Mesendoderm (in vitro differentiated cells): ENCODE results near the gene PCAT7.
A peak's percentile ranks its signal among the peaks of the same experiment; 100 is the strongest.

Experiments
- DNase-seq: peaks from one replicate; pipeline ENCODE4 v3.0.0; 2013
- H2AK5ac ChIP-seq: 2 replicates; pipeline ENCODE4 v1.6.1; 2013; ENCODE audit warnings: low read length, inconsistent platforms
- H2BK120ac ChIP-seq: 2 replicates; pipeline ENCODE4 v1.6.1; 2013; ENCODE audit warnings: low read depth, mild to moderate bottlenecking, low read length, moderate library complexity, mixed read lengths
- H2BK15ac ChIP-seq: replicated peaks from 2 replicates; pipeline ENCODE4 v1.6.1; 2013; ENCODE audit warnings: low read depth, mild to moderate bottlenecking, moderate library complexity
- H2BK5ac ChIP-seq: 2 replicates; pipeline ENCODE4 v1.6.1; 2013; ENCODE audit warnings: low read length, inconsistent platforms
- H3K18ac ChIP-seq: 2 replicates; pipeline ENCODE4 v1.6.1; 2013; ENCODE audit warnings: mild to moderate bottlenecking, low read length, mixed read lengths
- H3K23ac ChIP-seq: one replicate; pipeline ENCODE4 v1.6.1; 2013; ENCODE audit warnings: low read length
- H3K27ac ChIP-seq: 2 replicates; pipeline ENCODE4 v1.5.1; 2013; ENCODE audit warnings: low read depth, mild to moderate bottlenecking, inconsistent platforms, low read length, moderate library complexity
- H3K27me3 ChIP-seq: 2 replicates; pipeline ENCODE4 v1.6.1; 2013; ENCODE audit warnings: low read length, control low read depth, mild to moderate bottlenecking, inconsistent platforms; ENCODE audit not compliant: insufficient read depth, poor library complexity
- H3K36me3 ChIP-seq: 2 replicates; pipeline ENCODE4 v1.6.1; 2013; ENCODE audit warnings: low read length, inconsistent platforms; ENCODE audit not compliant: control insufficient read depth, insufficient read depth
- H3K4ac ChIP-seq: one replicate; pipeline ENCODE4 v1.6.1; 2013; ENCODE audit warnings: low read depth, mild to moderate bottlenecking, low read length, moderate library complexity
- H3K4me1 ChIP-seq: 2 replicates; pipeline ENCODE4 v1.6.1; 2013; ENCODE audit warnings: low read depth, low read length, inconsistent platforms; ENCODE audit not compliant: control insufficient read depth
- H3K4me2 ChIP-seq: 2 replicates; pipeline ENCODE4 v1.6.1; 2013; ENCODE audit warnings: low read length
- H3K4me3 ChIP-seq: 2 replicates; pipeline ENCODE4 v1.5.1; 2013; ENCODE audit warnings: mild to moderate bottlenecking, low read length
- H3K56ac ChIP-seq: one replicate; pipeline ENCODE4 v1.6.1; 2013; ENCODE audit warnings: low read length
- H3K79me1 ChIP-seq: 2 replicates; pipeline ENCODE4 v1.6.1; 2013; ENCODE audit warnings: low read length, inconsistent platforms
- H3K79me2 ChIP-seq: 2 replicates; pipeline ENCODE4 v1.6.1; 2013; ENCODE audit warnings: mild to moderate bottlenecking, low read length; ENCODE audit not compliant: control insufficient read depth, insufficient read depth
- H3K9ac ChIP-seq: 2 replicates; pipeline ENCODE4 v1.6.1; 2013; ENCODE audit warnings: low read length, inconsistent platforms
- H4K5ac ChIP-seq: one replicate; pipeline ENCODE4 v1.6.1; 2013; ENCODE audit warnings: low read length
- H4K8ac ChIP-seq: one replicate; pipeline ENCODE4 v1.6.1; 2013; ENCODE audit warnings: low read depth, mild to moderate bottlenecking, control low read depth, low read length, moderate library complexity
- WGBS: extraction: QIAGEN DNeasy Blood & Tissue Kit; methylation state at CpG from one replicate; pipeline ENCODE4 v1.1.7; 2013; ENCODE audit warnings: low lambda C conversion rate, missing lambda C conversion rate; ENCODE audit not compliant: insufficient coverage; ENCODE audit errors: extremely low coverage; 5-methylcytosine and 5-hydroxymethylcytosine counted together

The PCAT7 gene

DNA sequence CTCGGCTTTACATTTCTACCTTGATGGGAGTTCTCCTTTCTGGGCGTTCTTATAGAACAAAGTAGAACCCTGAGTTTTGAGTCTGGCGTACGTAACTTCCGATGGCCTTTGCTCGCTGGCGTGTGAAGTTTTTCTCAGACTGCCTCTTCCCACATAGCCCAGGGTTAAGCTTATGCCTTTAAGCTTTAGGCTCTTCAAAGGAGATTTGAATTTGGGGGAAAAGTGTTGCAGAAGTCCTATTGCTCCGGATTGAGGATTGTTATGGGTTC is 52.5 kb downstream of the PCAT7 start:
- Histone ChIP-seq H3K79me1 (no peaks in the 10 kb centered on the region), H4K5ac (no peak overlapping the region), H3K18ac (no peak overlapping the region), H2BK15ac (no peak overlapping the region), H3K36me3 (no peaks in the 10 kb centered on the region), H3K79me2 (no peaks in the 10 kb centered on the region), H3K4me2 (no peak overlapping the region), H3K4me1 (peaks cover 7% of the 10 kb centered on the region), H2BK120ac (no peak overlapping the region), H3K56ac (peak overlapping the region; percentile 1), H3K27ac (no peak overlapping the region), H3K27me3 (no peaks in the 10 kb centered on the region), H2BK5ac (no peak overlapping the region), H4K8ac (no peak overlapping the region), H3K23ac (no peak overlapping the region), H3K9ac (no peak overlapping the region), H2AK5ac (no peak overlapping the region), H3K4me3 (no peak overlapping the region), H3K4ac (no peak overlapping the region)
- no CpG with 5 or more reads among the region's 8 CpGs for WGBS
- no peak for DNase-seq

- WGBS = no CpG with 5 or more reads among the region's 6 CpGs
- Histone ChIP-seq H3K79me2 (no peaks in the 10 kb centered on the region), H3K27ac (no peak overlapping the region)
These were observed 55.3 kb downstream of the PCAT7 start for GRCh38 chr9:94610181-94610606.

DNA sequence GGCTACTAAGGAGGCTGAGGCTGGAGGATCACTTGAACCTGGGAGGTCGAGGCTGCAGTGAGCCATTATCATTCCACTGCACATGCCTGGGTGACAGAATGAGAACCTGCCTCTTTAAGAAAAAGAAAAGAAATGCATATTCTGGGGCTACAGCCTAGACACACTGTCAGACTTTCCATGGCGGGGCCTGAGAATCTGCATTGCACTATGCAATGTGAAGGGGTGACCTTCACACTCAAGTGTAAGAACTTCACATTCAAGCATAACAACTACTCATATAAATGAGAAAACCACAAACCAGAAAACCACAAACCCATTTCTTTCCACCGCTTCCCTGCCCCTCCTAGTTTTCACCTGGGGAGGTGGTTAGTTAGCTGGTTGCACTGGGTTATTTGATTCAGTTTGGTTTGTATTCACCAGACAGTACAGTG is 56.8 kb downstream of the PCAT7 start:
- H3K36me3 ChIP-seq = no peaks in the 10 kb centered on the region
- no peak overlapping the region for H2BK5ac ChIP-seq
- no peaks in the 10 kb centered on the region for H3K79me2 ChIP-seq
- H3K4ac ChIP-seq = no peak overlapping the region
- H2BK15ac ChIP-seq = no peak overlapping the region
- no peak overlapping the region for H2AK5ac ChIP-seq
- H2BK120ac ChIP-seq = no peak overlapping the region
- H4K8ac ChIP-seq = no peak overlapping the region
- H3K9ac ChIP-seq = no peak overlapping the region
- H3K79me1 ChIP-seq = no peaks in the 10 kb centered on the region
- no peak overlapping the region for H3K4me3 ChIP-seq
- no peak overlapping the region for H3K27ac ChIP-seq
- WGBS = no CpG with 5 or more reads among the region's 3 CpGs
- no peak overlapping the region for H3K4me2 ChIP-seq
- H4K5ac ChIP-seq = no peak overlapping the region
- H3K4me1 ChIP-seq = peaks cover 7% of the 10 kb centered on the region
- H3K18ac ChIP-seq = no peak overlapping the region
- no peak overlapping the region for H3K56ac ChIP-seq
- no peak for DNase-seq
- H3K23ac ChIP-seq = no peak overlapping the region
- H3K27me3 ChIP-seq = no peaks in the 10 kb centered on the region

More at GRCh38 chr9:94610181-94610606, 55.3 kb downstream of the PCAT7 start:
- no peak overlapping the region for H4K5ac ChIP-seq
- no peaks in the 10 kb centered on the region for H3K36me3 ChIP-seq
- H3K4me1 ChIP-seq = peaks cover 7% of the 10 kb centered on the region
- H3K23ac ChIP-seq = no peak overlapping the region
- no peak overlapping the region for H3K4ac ChIP-seq
- no peak overlapping the region for H4K8ac ChIP-seq
- H3K4me2 ChIP-seq = no peak overlapping the region
- H2BK120ac ChIP-seq = no peak overlapping the region
- H2BK5ac ChIP-seq = no peak overlapping the region
- no peaks in the 10 kb centered on the region for H3K27me3 ChIP-seq
- H3K4me3 ChIP-seq = no peak overlapping the region
- H3K18ac ChIP-seq = no peak overlapping the region
- H3K79me1 ChIP-seq = no peaks in the 10 kb centered on the region
- no peak overlapping the region for H2AK5ac ChIP-seq
- H3K56ac ChIP-seq = no peak overlapping the region
- H2BK15ac ChIP-seq = no peak overlapping the region
- no peak overlapping the region for H3K9ac ChIP-seq
- DNase-seq = no peak

- peaks cover 6% of the 10 kb centered on the region for H3K4me1 ChIP-seq
- no peak overlapping the region for H3K56ac ChIP-seq
- H4K5ac ChIP-seq = no peak overlapping the region
- no peak overlapping the region for H2BK5ac ChIP-seq
- no peak overlapping the region for H3K9ac ChIP-seq
- no CpG with 5 or more reads among the region's 7 CpGs for WGBS
- H3K27me3 ChIP-seq = no peaks in the 10 kb centered on the region
- H3K23ac ChIP-seq = no peak overlapping the region
- no peak overlapping the region for H4K8ac ChIP-seq
- no peak overlapping the region for H3K4me3 ChIP-seq
- no peak overlapping the region for H2AK5ac ChIP-seq
- no peaks in the 10 kb centered on the region for H3K36me3 ChIP-seq
- H3K79me1 ChIP-seq = no peaks in the 10 kb centered on the region
- no peak overlapping the region for H3K18ac ChIP-seq
- H2BK120ac ChIP-seq = no peak overlapping the region
- no peak overlapping the region for H3K27ac ChIP-seq
- H3K79me2 ChIP-seq = no peaks in the 10 kb centered on the region
- H3K4ac ChIP-seq = no peak overlapping the region
- H3K4me2 ChIP-seq = no peak overlapping the region
- no peak overlapping the region for H2BK15ac ChIP-seq
- DNase-seq = no peak
These were observed 57.2 kb downstream of the PCAT7 start for GRCh38 chr9:94612071-94612470.

- Histone ChIP-seq H3K4me2 (no peak overlapping the region), H3K9ac (no peak overlapping the region), H2BK5ac (no peak overlapping the region), H3K4ac (no peak overlapping the region), H3K27ac (no peak overlapping the region), H3K56ac (no peak overlapping the region), H3K4me1 (peaks cover 2% of the 10 kb centered on the region), H3K4me3 (no peak overlapping the region), H2BK15ac (no peak overlapping the region), H3K79me2 (no peaks in the 10 kb centered on the region), H3K36me3 (no peaks in the 10 kb centered on the region), H2AK5ac (no peak overlapping the region), H3K79me1 (no peaks in the 10 kb centered on the region), H4K8ac (no peak overlapping the region), H2BK120ac (no peak overlapping the region), H3K27me3 (no peaks in the 10 kb centered on the region), H3K23ac (no peak overlapping the region), H3K18ac (no peak overlapping the region), H4K5ac (no peak overlapping the region)
- peak; percentile 24 for DNase-seq
- WGBS = no CpG with 5 or more reads among the region's 3 CpGs
These were observed 58.1 kb downstream of the PCAT7 start for GRCh38 chr9:94613003-94613402.

DNA sequence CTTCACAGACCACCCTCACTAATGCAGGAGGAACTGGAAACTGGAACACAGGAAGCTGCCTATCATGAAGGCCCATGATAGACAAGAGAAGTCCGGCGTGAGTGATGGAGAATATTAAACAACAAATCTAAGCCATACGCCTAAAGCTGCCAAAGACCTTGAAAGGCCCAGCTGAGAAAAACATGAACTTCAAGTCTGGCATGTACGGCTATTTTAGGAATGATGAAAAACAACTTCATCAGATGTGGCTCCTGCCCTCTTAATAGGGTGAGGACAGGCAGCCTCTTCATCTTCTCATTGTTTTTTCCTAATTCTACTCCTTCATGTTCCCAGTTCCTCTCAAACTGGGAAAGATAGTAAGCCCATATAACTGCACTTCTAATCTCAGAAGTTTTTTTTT is 64.1 kb downstream of the PCAT7 start:
- Histone ChIP-seq H3K4me1 (no peaks in the 10 kb centered on the region), H3K36me3 (no peaks in the 10 kb centered on the region), H3K4me2 (no peak overlapping the region), H4K8ac (no peak overlapping the region), H3K9ac (no peak overlapping the region), H2AK5ac (no peak overlapping the region), H3K79me1 (no peaks in the 10 kb centered on the region), H2BK5ac (no peak overlapping the region), H2BK15ac (no peak overlapping the region), H4K5ac (no peak overlapping the region), H3K4me3 (no peak overlapping the region), H3K79me2 (no peaks in the 10 kb centered on the region), H3K23ac (no peak overlapping the region), H3K18ac (no peak overlapping the region), H3K4ac (no peak overlapping the region), H3K56ac (no peak overlapping the region), H2BK120ac (no peak overlapping the region), H3K27ac (no peak overlapping the region), H3K27me3 (no peaks in the 10 kb centered on the region)
- no peak for DNase-seq
- no CpG with 5 or more reads among the region's 4 CpGs for WGBS
